Measurements from ENCODE around the gene ZBTB3.
"Not testable (repeated sequence)": the region's sequence is repeated elsewhere in the genome, so short reads cannot be mapped to it uniquely, and the experiment has no call there.

ZBTB3 gene

DNA sequence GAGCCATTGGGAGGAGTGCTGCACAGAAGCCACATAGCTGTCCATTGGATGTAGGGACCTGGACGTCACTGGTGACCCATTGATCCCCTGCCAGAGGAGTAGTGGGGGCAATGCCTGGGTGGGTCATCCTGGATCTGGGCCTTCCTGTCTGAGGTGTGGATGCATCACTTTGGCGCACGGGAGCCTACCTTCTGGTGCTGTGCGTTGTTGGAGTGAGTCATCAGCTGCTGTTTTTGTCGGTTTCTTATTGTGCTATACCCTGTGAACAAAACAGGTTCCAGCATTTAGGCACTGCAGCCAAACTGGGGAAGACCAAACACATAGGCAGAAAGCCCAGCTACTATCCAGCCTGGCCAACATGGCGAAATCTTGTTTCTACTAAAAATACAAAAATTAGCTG lies 20.4 kb upstream of the ZBTB3 start:
- Histone ChIP-seq H2AFZ (ENCODE audit: low read length) (no peak overlapping the region), H3K9ac (ENCODE audit: low read length) (no peak overlapping the region), H3K36me3 (replicated peaks; ENCODE audit: insufficient read depth, low read length) (no peaks in the 10 kb centered on the region), H3K27ac (ENCODE audit: low read length) (no peak overlapping the region), H3K79me2 (ENCODE audit: low read length) (peaks cover 31% of the 10 kb centered on the region), H3K4me2 (ENCODE audit: low read depth, low read length) (no peak overlapping the region), H3K9me2 (replicated peaks; ENCODE audit: insufficient read depth, low read length) (no peaks in the 10 kb centered on the region), H3K27me3 (replicated peaks; ENCODE audit: insufficient read depth, low read length) (no peaks in the 10 kb centered on the region), H3K4me1 (ENCODE audit: low read length) (peaks cover 10% of the 10 kb centered on the region), H3K4me3 (ENCODE audit: low read length) (no peak overlapping the region), H4K20me1 (ENCODE audit: insufficient read depth, low read length) (no peaks in the 10 kb centered on the region), H3F3A (ENCODE audit: insufficient read depth, low read length) (peaks cover 16% of the 10 kb centered on the region), H3K9me3 (replicated peaks; ENCODE audit: insufficient read depth, low read length) (no peaks in the 10 kb centered on the region)
- TF ChIP-seq EZH2phosphoT487 (IDR thresholded peaks at IDR 0.05; ENCODE audit: low read length) = no peak
- TF ChIP-seq, protein P1, sequence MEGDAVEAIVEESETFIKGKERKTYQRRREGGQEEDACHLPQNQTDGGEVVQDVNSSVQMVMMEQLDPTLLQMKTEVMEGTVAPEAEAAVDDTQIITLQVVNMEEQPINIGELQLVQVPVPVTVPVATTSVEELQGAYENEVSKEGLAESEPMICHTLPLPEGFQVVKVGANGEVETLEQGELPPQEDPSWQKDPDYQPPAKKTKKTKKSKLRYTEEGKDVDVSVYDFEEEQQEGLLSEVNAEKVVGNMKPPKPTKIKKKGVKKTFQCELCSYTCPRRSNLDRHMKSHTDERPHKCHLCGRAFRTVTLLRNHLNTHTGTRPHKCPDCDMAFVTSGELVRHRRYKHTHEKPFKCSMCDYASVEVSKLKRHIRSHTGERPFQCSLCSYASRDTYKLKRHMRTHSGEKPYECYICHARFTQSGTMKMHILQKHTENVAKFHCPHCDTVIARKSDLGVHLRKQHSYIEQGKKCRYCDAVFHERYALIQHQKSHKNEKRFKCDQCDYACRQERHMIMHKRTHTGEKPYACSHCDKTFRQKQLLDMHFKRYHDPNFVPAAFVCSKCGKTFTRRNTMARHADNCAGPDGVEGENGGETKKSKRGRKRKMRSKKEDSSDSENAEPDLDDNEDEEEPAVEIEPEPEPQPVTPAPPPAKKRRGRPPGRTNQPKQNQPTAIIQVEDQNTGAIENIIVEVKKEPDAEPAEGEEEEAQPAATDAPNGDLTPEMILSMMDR (IDR thresholded peaks at IDR 0.05; ENCODE audit: low read length) = no peak
- TF ChIP-seq EZH2 (optimal IDR thresholded peaks at IDR 0.05; ENCODE audit: low read depth, low read length) = no peak
- no peak for DNase-seq

DNA sequence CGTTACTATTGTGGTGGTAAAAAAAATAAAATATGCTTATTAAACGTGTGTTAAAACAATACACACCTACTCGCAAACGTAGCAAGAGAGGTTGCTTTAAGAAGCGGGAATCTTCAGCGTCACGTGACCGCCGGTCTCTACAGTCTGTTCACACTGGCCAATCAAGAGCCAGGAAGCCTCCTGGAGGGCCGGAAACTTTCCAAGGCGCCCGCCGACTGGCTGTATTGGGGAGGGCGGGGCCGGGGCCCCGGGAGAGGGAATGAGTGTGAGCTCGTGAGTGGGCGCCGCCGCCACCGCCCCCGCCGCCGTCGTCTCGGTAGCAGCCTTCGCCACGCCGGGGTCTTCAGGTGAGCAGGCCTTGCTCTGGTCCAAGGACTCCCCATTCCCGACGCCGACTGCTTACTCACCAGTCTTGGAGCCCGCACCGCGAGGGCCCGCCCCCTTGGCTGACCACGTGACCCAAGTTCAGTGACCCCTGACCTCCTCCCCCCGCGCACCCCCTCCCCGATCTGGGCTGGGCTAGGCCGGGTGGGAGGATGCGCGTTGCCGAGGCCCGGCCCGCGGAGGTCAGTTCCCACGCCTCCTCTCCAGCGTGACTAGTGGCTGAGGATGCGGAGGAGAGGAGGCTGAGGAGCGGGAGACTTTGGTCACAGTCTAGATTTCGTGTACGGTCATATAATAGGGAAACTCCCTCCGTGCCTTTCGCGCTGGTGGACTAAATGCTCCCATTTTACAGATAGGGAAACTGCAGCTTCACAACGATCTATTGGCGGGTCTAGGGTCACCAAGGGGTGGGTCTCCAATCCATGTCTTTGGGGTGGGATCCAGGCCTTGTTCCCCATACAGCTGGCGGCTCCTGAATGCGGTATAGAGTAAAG lies 17.4 kb upstream of the ZBTB3 start, which contains the start of gene TAF6L:
Gene TAF6L, plus strand, starts transcription at position 253 of the 878 bp plus-strand sequence. CDS start 4,388 bp downstream, outside the sequence.
- peak within 1 kb of the TSS; percentile 95 for H3K4me2 ChIP-seq (ENCODE audit: low read depth, low read length)
- H3F3A ChIP-seq (ENCODE audit: insufficient read depth, low read length) = peaks cover 17% of the 10 kb centered on the region

DNA sequence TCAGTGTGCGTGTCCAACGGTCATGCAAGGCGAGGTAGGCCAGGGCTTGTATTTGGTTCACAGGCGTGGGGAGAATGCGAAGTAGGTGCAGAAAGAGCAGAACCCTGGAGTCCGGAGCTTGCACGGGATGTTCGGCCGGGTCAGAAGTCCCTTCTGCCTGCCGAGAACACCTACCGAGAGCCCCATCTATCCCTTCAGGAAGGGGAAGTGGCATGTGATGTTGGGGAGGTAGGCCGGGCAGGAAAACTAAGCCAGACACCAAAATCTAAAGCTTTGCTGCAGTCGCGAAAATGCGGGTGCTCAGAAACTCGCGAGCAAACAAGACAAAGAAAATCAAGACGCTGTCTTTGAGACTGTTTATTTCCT lies 16.8 kb upstream of the ZBTB3 start:
- no peak for DNase-seq
- H3K79me2 ChIP-seq (ENCODE audit: low read length) = peaks cover 31% of the 10 kb centered on the region
- peak overlapping the region; percentile 81 for H3K4me3 ChIP-seq (ENCODE audit: low read length)
- peak overlapping the region; percentile 87 for H2AFZ ChIP-seq (ENCODE audit: low read length)
- no peaks in the 10 kb centered on the region for H3K9me2 ChIP-seq (replicated peaks; ENCODE audit: insufficient read depth, low read length)
- H3K27me3 ChIP-seq (replicated peaks; ENCODE audit: insufficient read depth, low read length) = no peaks in the 10 kb centered on the region
- no peaks in the 10 kb centered on the region for H3K9me3 ChIP-seq (replicated peaks; ENCODE audit: insufficient read depth, low read length)
- H4K20me1 ChIP-seq (ENCODE audit: insufficient read depth, low read length) = no peaks in the 10 kb centered on the region
- no peaks in the 10 kb centered on the region for H3K36me3 ChIP-seq (replicated peaks; ENCODE audit: insufficient read depth, low read length)
- TF ChIP-seq, protein P1 (IDR thresholded peaks at IDR 0.05; ENCODE audit: low read length) = no peak
- TF ChIP-seq EZH2 (optimal IDR thresholded peaks at IDR 0.05; ENCODE audit: low read depth, low read length) = no peak
- no peak for TF ChIP-seq EZH2phosphoT487 (IDR thresholded peaks at IDR 0.05; ENCODE audit: low read length)
- peaks cover 10% of the 10 kb centered on the region for H3K4me1 ChIP-seq (ENCODE audit: low read length)
- H3K9ac ChIP-seq (ENCODE audit: low read length) = peak overlapping the region; percentile 71
- peak overlapping the region; percentile 95 for H3K4me2 ChIP-seq (ENCODE audit: low read depth, low read length)
- H3K27ac ChIP-seq (ENCODE audit: low read length) = peak overlapping the region; percentile 72
- H3F3A ChIP-seq (ENCODE audit: insufficient read depth, low read length) = peaks cover 17% of the 10 kb centered on the region

More for the DNA sequence above, 17.4 kb upstream of the ZBTB3 start, which contains the start of gene TAF6L:
- peak within 1 kb of the TSS; percentile 71 for H3K9ac ChIP-seq (ENCODE audit: low read length)
- peak within 1 kb of the TSS; percentile 72 for H3K27ac ChIP-seq (ENCODE audit: low read length)
- TF ChIP-seq EZH2 (optimal IDR thresholded peaks at IDR 0.05; ENCODE audit: low read depth, low read length) (no peak), EZH2phosphoT487 (IDR thresholded peaks at IDR 0.05; ENCODE audit: low read length) (no peak)
- TF ChIP-seq, protein P1 (IDR thresholded peaks at IDR 0.05; ENCODE audit: low read length) = no peak
- H3K9me3 ChIP-seq (replicated peaks; ENCODE audit: insufficient read depth, low read length) = no peaks in the 10 kb centered on the region
- DNase-seq = peak; percentile 97
- no peaks in the 10 kb centered on the region for H3K27me3 ChIP-seq (replicated peaks; ENCODE audit: insufficient read depth, low read length)
- H3K9me2 ChIP-seq (replicated peaks; ENCODE audit: insufficient read depth, low read length) = no peaks in the 10 kb centered on the region
- no peaks in the 10 kb centered on the region for H3K36me3 ChIP-seq (replicated peaks; ENCODE audit: insufficient read depth, low read length)
- peak within 1 kb of the TSS; percentile 87 for H2AFZ ChIP-seq (ENCODE audit: low read length)
- H3K4me3 ChIP-seq (ENCODE audit: low read length) = peak within 1 kb of the TSS; percentile 81
- peaks cover 10% of the 10 kb centered on the region for H3K4me1 ChIP-seq (ENCODE audit: low read length)
- H3K79me2 ChIP-seq (ENCODE audit: low read length) = peaks cover 31% of the 10 kb centered on the region
- no peaks in the 10 kb centered on the region for H4K20me1 ChIP-seq (ENCODE audit: insufficient read depth, low read length)

DNA sequence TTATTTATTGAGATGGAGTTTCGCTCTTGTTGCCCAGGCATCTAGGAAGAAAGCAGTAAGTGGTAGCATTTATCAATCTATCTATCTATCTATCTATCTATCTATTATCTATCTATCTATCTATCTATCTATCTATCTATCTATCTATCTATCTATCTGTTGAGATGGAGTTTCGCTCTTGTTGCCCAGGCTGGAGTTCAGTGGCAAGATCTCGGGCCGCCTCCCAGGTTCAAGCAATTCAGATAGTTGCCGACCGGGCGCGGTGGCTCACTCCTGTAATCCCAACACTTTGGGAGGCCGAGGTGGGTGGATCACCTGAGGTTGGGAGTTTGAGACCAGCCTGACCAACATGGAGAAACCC lies 6.9 kb upstream of the ZBTB3 start:
- peak overlapping the region; percentile 53; the same call in 1 of the 2 replicates for H2AFZ ChIP-seq (ENCODE audit: low read length)
- H3K36me3 ChIP-seq (replicated peaks; ENCODE audit: insufficient read depth, low read length); DNase-seq; H3K27ac ChIP-seq (ENCODE audit: low read length); H3K9ac ChIP-seq (ENCODE audit: low read length); H4K20me1 ChIP-seq (ENCODE audit: insufficient read depth, low read length); H3K4me1 ChIP-seq (ENCODE audit: low read length); H3K27me3 ChIP-seq (replicated peaks; ENCODE audit: insufficient read depth, low read length); H3K9me2 ChIP-seq (replicated peaks; ENCODE audit: insufficient read depth, low read length); H3F3A ChIP-seq (ENCODE audit: insufficient read depth, low read length); H3K9me3 ChIP-seq (replicated peaks; ENCODE audit: insufficient read depth, low read length): not testable (repeated sequence)
- peak overlapping the region; percentile 24; the same call in 1 of the 2 replicates for H3K4me2 ChIP-seq (ENCODE audit: low read depth, low read length)
- peak overlapping the region; percentile 99; the same call in 1 of the 2 replicates for H3K4me3 ChIP-seq (ENCODE audit: low read length)
- H3K79me2 ChIP-seq (ENCODE audit: low read length) = peaks cover 15% of the 10 kb centered on the region

All from MM.1S (cell line).